Choroid plexus epithelial cell (primary cell): Measurements from ENCODE around the gene NEURL4.

Experiments used
- DNase-seq: peaks from one replicate; pipeline ENCODE4 v3.0.0-alpha.2; 2010; ENCODE audit warnings: low read depth
- H3K4me3 ChIP-seq: 2 replicates; pipeline ENCODE4 v1.5.1; 2011; ENCODE audit warnings: low read depth, mild to moderate bottlenecking, control low read depth, low read length, moderate library complexity
- TF ChIP-seq, protein P1 (sequence below): conservative IDR thresholded peaks from 2 replicates; pipeline ENCODE4 v1.5.1; 2011; ENCODE audit warnings: low read depth, mild to moderate bottlenecking, control low read depth, inconsistent platforms, low read length, moderate library complexity

The NEURL4 gene

DNA sequence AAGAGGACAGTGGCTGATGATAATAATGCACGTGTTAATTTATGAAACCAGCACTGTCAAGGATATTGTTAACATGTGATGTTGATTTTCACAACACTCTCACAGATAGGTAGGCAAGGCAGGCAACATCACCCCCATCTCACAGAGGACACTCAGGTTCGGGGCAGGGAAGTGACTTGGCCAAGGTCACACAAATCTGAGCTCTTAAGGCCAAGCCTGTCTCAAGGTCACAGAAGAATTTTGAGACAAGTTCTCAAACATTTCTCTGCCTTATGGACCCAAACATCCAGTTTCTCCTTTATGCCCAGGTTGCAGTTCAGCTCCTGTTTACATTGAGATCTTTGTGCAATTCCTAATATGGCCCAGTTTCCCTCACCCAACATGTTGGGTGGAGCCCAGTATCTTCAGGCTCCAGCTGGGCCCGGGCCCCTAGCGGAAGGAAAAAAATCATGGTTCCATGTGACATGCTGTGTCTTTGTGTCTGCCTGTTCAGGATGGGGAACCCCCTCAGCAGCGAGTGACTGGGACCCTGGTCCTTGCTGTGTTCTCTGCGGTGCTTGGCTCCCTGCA is 46.3 kb downstream of the NEURL4 start:
- no peak for DNase-seq
- TF ChIP-seq, protein P1, sequence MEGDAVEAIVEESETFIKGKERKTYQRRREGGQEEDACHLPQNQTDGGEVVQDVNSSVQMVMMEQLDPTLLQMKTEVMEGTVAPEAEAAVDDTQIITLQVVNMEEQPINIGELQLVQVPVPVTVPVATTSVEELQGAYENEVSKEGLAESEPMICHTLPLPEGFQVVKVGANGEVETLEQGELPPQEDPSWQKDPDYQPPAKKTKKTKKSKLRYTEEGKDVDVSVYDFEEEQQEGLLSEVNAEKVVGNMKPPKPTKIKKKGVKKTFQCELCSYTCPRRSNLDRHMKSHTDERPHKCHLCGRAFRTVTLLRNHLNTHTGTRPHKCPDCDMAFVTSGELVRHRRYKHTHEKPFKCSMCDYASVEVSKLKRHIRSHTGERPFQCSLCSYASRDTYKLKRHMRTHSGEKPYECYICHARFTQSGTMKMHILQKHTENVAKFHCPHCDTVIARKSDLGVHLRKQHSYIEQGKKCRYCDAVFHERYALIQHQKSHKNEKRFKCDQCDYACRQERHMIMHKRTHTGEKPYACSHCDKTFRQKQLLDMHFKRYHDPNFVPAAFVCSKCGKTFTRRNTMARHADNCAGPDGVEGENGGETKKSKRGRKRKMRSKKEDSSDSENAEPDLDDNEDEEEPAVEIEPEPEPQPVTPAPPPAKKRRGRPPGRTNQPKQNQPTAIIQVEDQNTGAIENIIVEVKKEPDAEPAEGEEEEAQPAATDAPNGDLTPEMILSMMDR = no peak
- H3K4me3 ChIP-seq = no peak overlapping the region

DNA sequence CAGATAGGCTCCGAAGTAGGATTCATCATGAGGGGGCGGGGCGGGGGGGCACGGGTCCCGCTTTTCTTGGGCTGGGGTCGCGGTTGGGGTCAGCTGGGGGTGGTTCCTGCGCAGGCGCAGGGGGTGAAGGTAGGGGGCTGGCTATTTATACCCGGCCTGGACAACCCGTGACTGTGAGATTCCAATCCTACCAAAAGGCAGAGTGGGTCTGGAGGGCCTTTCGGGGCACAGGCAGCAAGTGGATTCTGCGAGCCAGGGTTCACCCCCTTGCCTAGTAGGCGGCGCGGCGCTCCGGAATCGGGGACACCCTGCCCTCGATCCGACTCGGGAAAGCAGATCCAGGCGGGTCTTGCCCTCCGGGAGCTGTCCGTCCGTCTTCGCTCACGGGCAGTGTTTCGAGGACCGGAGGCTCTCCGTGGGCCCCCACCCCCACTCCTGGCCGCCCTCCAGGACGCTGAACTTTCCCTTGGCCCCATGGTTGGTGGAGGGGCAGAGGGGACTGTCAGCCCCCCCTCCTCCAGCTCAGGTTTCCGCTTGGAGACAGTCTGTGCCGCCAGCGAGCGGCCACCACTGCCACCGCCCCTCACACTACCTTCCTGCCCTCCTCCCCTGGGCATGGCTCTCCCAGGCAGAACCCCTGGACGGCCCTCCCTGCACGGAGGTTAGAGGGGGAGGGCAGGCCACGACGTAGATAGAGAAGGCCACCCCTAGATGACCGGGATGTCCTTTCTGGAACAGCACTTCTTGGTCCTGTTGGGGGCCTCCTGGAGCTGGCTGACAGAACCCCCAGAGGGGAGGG is 47.0 kb downstream of the NEURL4 start:
- no peak for DNase-seq
- TF ChIP-seq, protein P1 = no peak
- H3K4me3 ChIP-seq = peak overlapping the region; percentile 54

DNA sequence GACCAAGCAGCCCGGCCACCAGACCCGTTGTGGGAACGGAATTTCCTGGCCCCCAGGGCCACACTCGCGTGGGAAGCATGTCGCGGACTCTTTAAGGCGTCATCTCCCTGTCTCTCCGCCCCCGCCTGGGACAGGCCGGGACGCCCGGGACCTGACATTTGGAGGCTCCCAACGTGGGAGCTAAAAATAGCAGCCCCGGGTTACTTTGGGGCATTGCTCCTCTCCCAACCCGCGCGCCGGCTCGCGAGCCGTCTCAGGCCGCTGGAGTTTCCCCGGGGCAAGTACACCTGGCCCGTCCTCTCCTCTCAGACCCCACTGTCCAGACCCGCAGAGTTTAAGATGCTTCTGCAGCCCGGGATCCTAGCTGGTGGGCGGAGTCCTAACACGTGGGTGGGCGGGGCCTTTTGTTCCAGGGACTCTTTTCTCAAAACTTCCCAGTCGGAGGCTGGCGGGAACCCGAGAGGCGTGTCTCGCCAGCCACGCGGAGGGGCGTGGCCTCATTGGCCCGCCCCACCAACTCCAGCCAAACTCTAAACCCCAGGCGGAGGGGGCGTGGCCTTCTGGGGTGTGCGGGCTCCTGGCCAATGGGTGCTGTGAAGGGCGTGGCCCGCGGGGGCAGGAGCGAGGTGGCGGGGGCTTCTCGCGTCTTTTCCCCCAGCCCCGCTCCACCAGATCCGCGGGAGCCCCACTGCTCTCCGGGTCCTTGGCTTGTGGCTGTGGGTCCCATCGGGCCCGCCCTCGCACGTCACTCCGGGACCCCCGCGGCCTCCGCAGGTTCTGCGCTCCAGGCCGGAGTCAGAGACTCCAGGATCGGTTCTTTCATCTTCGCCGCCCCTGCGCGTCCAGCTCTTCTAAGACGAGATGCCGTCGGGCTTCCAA is 47.8 kb downstream of the NEURL4 start, which contains the start of gene SLC2A4:
Gene SLC2A4, plus strand, starts transcription at position 645 of the 879 bp plus-strand sequence. Its CDS starts 217 bp downstream, at position 862.
- peak within 1 kb of the TSS; percentile 54 for H3K4me3 ChIP-seq
- TF ChIP-seq, protein P1 = no peak
- DNase-seq = peak; percentile 96

DNA sequence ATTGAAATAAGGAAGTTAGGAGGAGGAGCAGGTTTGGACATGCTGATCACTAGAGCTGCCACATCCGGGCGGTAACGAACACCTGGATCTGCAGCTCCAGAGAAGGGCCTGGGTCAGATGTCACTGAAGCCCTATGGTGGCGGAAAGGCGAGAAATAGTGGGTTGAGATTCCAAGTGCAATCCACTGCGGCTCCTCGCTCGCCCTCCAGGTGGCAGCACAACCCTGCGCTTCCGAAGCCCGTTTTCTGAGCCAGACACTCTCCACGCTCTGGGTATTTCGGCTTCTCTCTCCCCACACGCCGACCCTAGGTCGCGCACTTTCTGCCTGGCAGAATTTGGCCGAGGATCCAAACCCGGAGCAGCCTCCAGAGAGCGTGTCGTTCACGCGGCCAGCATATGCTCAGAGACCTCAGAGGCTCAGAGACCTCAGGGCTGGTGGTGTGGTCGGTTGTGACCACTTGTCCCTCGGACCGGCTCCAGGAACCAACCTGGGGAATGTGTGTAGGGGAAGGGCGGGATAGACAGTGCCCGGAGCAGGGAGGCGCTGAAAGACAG is 48.5 kb downstream of the NEURL4 start:
- DNase-seq = peak; percentile 82
- TF ChIP-seq, protein P1 = peak; percentile 95
- H3K4me3 ChIP-seq = peak overlapping the region; percentile 37

DNA sequence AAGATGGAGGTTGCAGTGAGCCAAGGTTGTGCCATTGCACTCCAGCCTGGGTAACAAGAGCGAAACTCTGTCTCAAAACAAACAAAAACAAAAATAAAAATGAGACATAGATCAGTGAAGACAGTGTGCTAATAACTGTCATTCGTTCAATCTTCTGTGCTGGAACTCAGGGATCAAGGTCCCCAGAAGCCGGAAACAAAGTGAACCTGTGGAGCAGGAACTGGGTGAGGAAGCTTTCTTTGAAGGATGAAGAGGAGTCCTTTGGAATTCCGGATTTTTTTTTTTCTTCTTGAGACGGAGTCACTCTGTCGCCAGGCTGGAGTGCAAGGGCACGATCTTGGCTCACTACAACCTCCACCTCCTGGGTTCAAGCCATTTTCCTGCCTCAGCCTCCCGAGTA is 49.7 kb downstream of the NEURL4 start:
- TF ChIP-seq, protein P1 = no peak
- no peak for DNase-seq
- H3K4me3 ChIP-seq = no peak overlapping the region

DNA sequence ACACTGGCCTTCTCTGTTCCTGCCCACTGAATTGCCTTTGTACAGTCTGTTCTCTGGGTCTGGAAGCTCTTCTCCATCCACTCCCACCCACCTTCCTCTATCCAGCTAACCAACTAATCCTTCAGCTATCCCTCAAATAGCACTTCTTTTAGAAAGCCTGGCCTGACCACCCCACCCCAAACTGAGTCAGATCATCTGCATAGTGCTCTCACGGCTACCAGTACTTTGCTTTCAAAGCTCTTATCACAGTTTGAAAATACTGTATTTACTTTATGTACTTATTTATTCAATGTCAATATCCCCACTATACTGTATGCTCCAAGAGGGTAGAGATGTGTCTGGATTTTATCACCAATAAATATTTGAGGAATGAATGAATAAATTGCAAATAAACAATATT is 62.4 kb downstream of the NEURL4 start:
- no peak overlapping the region for H3K4me3 ChIP-seq
- DNase-seq = no peak
- TF ChIP-seq, protein P1 = no peak
